HepG2 (cell line): ENCODE results near the gene WDR73. TPM values are rescaled to one million over a fixed set of nuclear protein-coding genes. Genes with fewer than 3 reads are reported as not detected.

Source experiments
- BCL6 ChIP-seq: IDR thresholded peaks from 2 replicates; pipeline ENCODE4 v1.6.1; 2016; ENCODE audit warnings: missing genetic modification reagents, missing compliant biosample characterization
- ETV5 ChIP-seq: IDR thresholded peaks from 2 replicates; pipeline ENCODE4 v1.6.1; 2018; ENCODE audit warnings: missing biosample characterization, missing genetic modification reagents, inconsistent platforms, borderline replicate concordance
- FOXA1 ChIP-seq, 2 experiments: fragments of 450-650 bp in 1 of 2; sonication (generic) in 1 of 2; formaldehyde crosslinking in 1 of 2; IDR thresholded peaks; 2 replicates each; pipeline versions ENCODE4 v1.4.0 to v1.6.1; 2016 to 2020; ENCODE audit warnings: missing genetic modification reagents in 1 of 2
- HMG20B ChIP-seq: conservative IDR thresholded peaks from 2 replicates; pipeline ENCODE4 v1.6.1; 2016; ENCODE audit warnings: missing genetic modification reagents, missing compliant biosample characterization
- HMGXB4 ChIP-seq, 2 experiments: sonication (generic) in 1 of 2; formaldehyde crosslinking in 1 of 2; IDR thresholded peaks; 2 replicates each; pipeline versions ENCODE4 v1.4.0 to v1.6.1; 2018 to 2020; ENCODE audit warnings: missing genetic modification reagents in 2 of 2, borderline replicate concordance in 1 of 2, low read depth in 1 of 2, mild to moderate bottlenecking in 1 of 2, missing biosample characterization in 1 of 2
- NFYB ChIP-seq: sonication (generic); formaldehyde crosslinking; IDR thresholded peaks from 2 replicates; pipeline ENCODE4 v1.4.0; 2020; ENCODE audit warnings: missing genetic modification reagents
- NR2C2 ChIP-seq: sonication (generic); formaldehyde crosslinking; IDR thresholded peaks from 2 replicates; pipeline ENCODE4 v1.4.0; 2020; ENCODE audit warnings: missing genetic modification reagents, mild to moderate bottlenecking, moderate library complexity, borderline replicate concordance
- REPIN1 ChIP-seq: sonication (generic); formaldehyde crosslinking; IDR thresholded peaks from 2 replicates; pipeline ENCODE4 v1.8.0; 2022; ENCODE audit warnings: missing genetic modification reagents, low read depth, mild to moderate bottlenecking, borderline replicate concordance
- SPEN ChIP-seq: sonication (generic); formaldehyde crosslinking; IDR thresholded peaks from 2 replicates; pipeline ENCODE4 v1.5.1; 2020; ENCODE audit warnings: low read depth, mild to moderate bottlenecking, missing genetic modification reagents
- ZNF232 ChIP-seq: sonication (generic); formaldehyde crosslinking; IDR thresholded peaks from 2 replicates; pipeline ENCODE4 v1.4.0; 2020; ENCODE audit warnings: missing genetic modification reagents, borderline replicate concordance
- ZNF460 ChIP-seq: sonication (generic); formaldehyde crosslinking; IDR thresholded peaks from 2 replicates; pipeline ENCODE4 v1.5.1; 2020; ENCODE audit warnings: missing genetic modification reagents, mild to moderate bottlenecking, borderline replicate concordance
- ZNF503 ChIP-seq: sonication (generic); formaldehyde crosslinking; IDR thresholded peaks from 2 replicates; pipeline ENCODE4 v1.4.0; 2020; ENCODE audit warnings: missing genetic modification reagents
- ZNF510 ChIP-seq: sonication (generic); formaldehyde crosslinking; IDR thresholded peaks from 2 replicates; pipeline ENCODE4 v1.4.0; 2020; ENCODE audit warnings: low read depth, mild to moderate bottlenecking, missing genetic modification reagents
- ZNF615 ChIP-seq: sonication (generic); formaldehyde crosslinking; IDR thresholded peaks from 2 replicates; pipeline ENCODE4 v1.5.0; 2020; ENCODE audit warnings: mild to moderate bottlenecking, missing genetic modification reagents, borderline replicate concordance
- ZNF652 ChIP-seq: IDR thresholded peaks from 2 replicates; pipeline ENCODE4 v1.6.1; 2016; ENCODE audit warnings: low read depth, borderline replicate concordance
- polyA plus RNA-seq, 8 experiments: library from polyadenylated mRNA; depleted of rRNA in 3 of 8; stranded (reverse) in 7 of 8; unstranded in 1 of 8; fragments of >200 nt; fragmentation: Illumina TruSeq in 4 of 8; extraction: Trizol in 4 of 8; gene quantifications; 2 replicates each; pipeline versions ENCODE4 v1.2.1 to v1.2.3, GENCODE V29; 2011 to 2016; ENCODE audit warnings: low read depth in 4 of 8, missing spikeins in 1 of 8, mixed read lengths in 1 of 8; ENCODE audit not compliant: insufficient read depth in 1 of 8
- total RNA-seq, 5 experiments: library from RNA; depleted of rRNA; stranded (reverse); fragments of >200 nt; fragmentation: Illumina TruSeq; extraction: Trizol; gene quantifications; 2 replicates each; pipeline ENCODE4 v1.2.3, GENCODE V29; 2016; ENCODE audit warnings: low read depth in 1 of 5
- TF ChIP-seq, protein P1 (sequence below): sonication (generic); formaldehyde crosslinking; IDR thresholded peaks from 2 replicates; pipeline ENCODE4 v1.9.0; 2022; ENCODE audit warnings: missing genetic modification reagents, mild to moderate bottlenecking, borderline replicate concordance
- TF ChIP-seq, protein P2 (sequence below): sonication (generic); formaldehyde crosslinking; IDR thresholded peaks from 2 replicates; pipeline ENCODE4 v1.5.1; 2020; ENCODE audit warnings: missing genetic modification reagents, mild to moderate bottlenecking, borderline replicate concordance
- TF ChIP-seq, protein P3 (sequence below): IDR thresholded peaks from 2 replicates; pipeline ENCODE4 v1.6.1; 2016; ENCODE audit warnings: mild to moderate bottlenecking
- TF ChIP-seq, protein P4 (sequence below), 2 experiments: fragments of 450-650 bp in 1 of 2; sonication (generic) in 1 of 2; formaldehyde crosslinking; IDR thresholded peaks; 2 replicates each; pipeline versions ENCODE4 v1.5.0 to v1.8.0; 2020 to 2022; ENCODE audit warnings: mild to moderate bottlenecking in 1 of 2, missing genetic modification reagents in 1 of 2

WDR73 gene
- total and polyA plus RNA-seq, 2 of the 13 experiments (the other 11 are each of a cell fraction or from before 2014, with no cell fraction given) = 20.0 to 35.5 TPM

DNA sequence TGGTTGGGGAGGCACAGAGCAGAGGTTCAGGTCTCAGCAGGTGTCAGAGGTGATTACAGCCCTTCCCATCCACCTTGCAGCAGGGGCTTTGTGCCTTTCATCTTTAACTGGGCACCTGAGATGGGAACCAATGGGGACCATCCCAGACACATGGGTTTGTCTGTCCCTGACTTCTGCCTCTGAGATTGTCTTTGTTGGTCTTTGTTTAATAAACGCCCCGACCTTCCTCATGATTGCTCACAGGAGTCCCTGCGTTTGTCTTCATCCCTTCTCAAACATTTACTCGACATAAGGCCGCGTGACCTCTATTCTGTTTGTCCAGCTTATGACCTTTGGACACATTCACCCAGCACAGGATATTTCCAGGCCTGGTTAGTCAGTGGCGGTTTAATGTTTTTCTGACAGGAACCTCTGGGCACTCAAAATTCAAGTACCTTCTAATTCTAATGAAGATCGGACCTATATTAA lies 47.4 kb downstream of the WDR73 start (continued):
- TF ChIP-seq NFYB (peak; percentile 59), ZNF503 (peak; percentile 85; the same call in 1 of the 2 replicates), HMGXB4 (CRISPR knock-in tag; IDR thresholded peaks at IDR 0.05; ENCODE audit: borderline replicate concordance in 1 of 2, low read depth in 1 of 2) (0 out of 4 replicates have a peak, but pooled peaks of 1 of the 2 experiments have one; percentile 28), ZNF510 (CRISPR knock-in tag) (no peak), ZNF615 (CRISPR knock-in tag) (peak; percentile 54; the same call in 1 of the 2 replicates), ZNF652 (CRISPR knock-in tag) (no peak), FOXA1 (IDR thresholded peaks at IDR 0.05) (peak; percentile 59), FOXA1 (CRISPR knock-in tag; IDR thresholded peaks at IDR 0.05) (peak; percentile 89), ETV5 (peak; percentile 70; the same call in 1 of the 2 replicates), HMG20B (CRISPR knock-in tag) (peak; percentile 74), SPEN (CRISPR knock-in tag) (peak; percentile 63; the same call in 1 of the 2 replicates), ZNF232 (CRISPR knock-in tag) (no peak), REPIN1 (CRISPR knock-in tag) (peak; percentile 89; the same call in 1 of the 2 replicates), ZNF460 (peak; percentile 23; the same call in 1 of the 2 replicates), BCL6 (CRISPR knock-in tag) (peak; percentile 95), NR2C2 (CRISPR knock-in tag) (no peak; the same call in none of the 2 replicates)
- TF ChIP-seq, protein P1, sequence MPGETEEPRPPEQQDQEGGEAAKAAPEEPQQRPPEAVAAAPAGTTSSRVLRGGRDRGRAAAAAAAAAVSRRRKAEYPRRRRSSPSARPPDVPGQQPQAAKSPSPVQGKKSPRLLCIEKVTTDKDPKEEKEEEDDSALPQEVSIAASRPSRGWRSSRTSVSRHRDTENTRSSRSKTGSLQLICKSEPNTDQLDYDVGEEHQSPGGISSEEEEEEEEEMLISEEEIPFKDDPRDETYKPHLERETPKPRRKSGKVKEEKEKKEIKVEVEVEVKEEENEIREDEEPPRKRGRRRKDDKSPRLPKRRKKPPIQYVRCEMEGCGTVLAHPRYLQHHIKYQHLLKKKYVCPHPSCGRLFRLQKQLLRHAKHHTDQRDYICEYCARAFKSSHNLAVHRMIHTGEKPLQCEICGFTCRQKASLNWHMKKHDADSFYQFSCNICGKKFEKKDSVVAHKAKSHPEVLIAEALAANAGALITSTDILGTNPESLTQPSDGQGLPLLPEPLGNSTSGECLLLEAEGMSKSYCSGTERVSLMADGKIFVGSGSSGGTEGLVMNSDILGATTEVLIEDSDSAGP (CRISPR knock-in tag) = peak; percentile 48
- TF ChIP-seq, protein P2, sequence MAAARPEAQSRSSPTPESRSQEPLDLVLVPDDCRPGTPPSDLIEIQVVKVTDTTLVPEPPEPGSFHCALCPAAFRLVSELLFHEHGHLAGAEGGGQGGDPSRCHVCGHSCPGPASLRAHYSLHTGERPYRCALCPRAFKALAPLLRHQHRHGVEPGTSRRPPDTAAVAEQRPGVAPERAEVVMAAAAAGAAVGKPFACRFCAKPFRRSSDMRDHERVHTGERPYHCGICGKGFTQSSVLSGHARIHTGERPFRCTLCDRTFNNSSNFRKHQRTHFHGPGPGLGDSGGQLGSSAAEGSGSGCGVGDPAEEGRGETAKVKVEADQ (CRISPR knock-in tag) = peak; percentile 47; the same call in 1 of the 2 replicates
- TF ChIP-seq, protein P3, sequence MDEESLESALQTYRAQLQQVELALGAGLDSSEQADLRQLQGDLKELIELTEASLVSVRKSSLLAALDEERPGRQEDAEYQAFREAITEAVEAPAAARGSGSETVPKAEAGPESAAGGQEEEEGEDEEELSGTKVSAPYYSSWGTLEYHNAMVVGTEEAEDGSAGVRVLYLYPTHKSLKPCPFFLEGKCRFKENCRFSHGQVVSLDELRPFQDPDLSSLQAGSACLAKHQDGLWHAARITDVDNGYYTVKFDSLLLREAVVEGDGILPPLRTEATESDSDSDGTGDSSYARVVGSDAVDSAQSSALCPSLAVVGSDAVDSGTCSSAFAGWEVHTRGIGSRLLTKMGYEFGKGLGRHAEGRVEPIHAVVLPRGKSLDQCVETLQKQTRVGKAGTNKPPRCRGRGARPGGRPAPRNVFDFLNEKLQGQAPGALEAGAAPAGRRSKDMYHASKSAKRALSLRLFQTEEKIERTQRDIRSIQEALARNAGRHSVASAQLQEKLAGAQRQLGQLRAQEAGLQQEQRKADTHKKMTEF = peak; percentile 84
- TF ChIP-seq, protein P4, sequence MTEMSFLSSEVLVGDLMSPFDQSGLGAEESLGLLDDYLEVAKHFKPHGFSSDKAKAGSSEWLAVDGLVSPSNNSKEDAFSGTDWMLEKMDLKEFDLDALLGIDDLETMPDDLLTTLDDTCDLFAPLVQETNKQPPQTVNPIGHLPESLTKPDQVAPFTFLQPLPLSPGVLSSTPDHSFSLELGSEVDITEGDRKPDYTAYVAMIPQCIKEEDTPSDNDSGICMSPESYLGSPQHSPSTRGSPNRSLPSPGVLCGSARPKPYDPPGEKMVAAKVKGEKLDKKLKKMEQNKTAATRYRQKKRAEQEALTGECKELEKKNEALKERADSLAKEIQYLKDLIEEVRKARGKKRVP (CRISPR knock-in tag; IDR thresholded peaks at IDR 0.05) = peak in 1 of 2 experiments; percentile 42; a peak in 1 of 4 replicates
